HepG2 (cell line): ENCODE data around the gene ABCA2. TPM values are rescaled to one million over a fixed set of nuclear protein-coding genes. Genes with fewer than 3 reads are reported as not detected.
A peak's percentile ranks its signal among the peaks of the same experiment; 100 is the strongest.

Experiments
- HCFC1 ChIP-seq: fragments of 150-350 bp; IDR thresholded peaks from 2 replicates; pipeline ENCODE4 v1.6.1; 2014; ENCODE audit warnings: low read depth, low read length
- KDM5B ChIP-seq: sonication (generic); formaldehyde crosslinking; IDR thresholded peaks from 2 replicates; pipeline ENCODE4 v1.4.0; 2020; ENCODE audit warnings: missing genetic modification reagents, mild to moderate bottlenecking, borderline replicate concordance
- MTA3 ChIP-seq: sonication (generic); formaldehyde crosslinking; IDR thresholded peaks from 2 replicates; pipeline ENCODE4 v1.4.0; 2020; ENCODE audit warnings: missing genetic modification reagents
- MXI1 ChIP-seq: IDR thresholded peaks from 3 replicates; pipeline ENCODE4 v1.6.1; 2012; ENCODE audit warnings: low read depth, low read length, inconsistent platforms, borderline replicate concordance
- RAD21 ChIP-seq: fragments of 450-650 bp; formaldehyde crosslinking; IDR thresholded peaks from 2 replicates; pipeline ENCODE4 v1.5.0; 2020; ENCODE audit warnings: mild to moderate bottlenecking
- SAP130 ChIP-seq: IDR thresholded peaks from 2 replicates; pipeline ENCODE4 v1.6.1; 2016; ENCODE audit warnings: low read depth
- SRSF1 ChIP-seq: fragments of 200-400 bp; formaldehyde crosslinking; optimal IDR thresholded peaks from 2 replicates; pipeline ENCODE3; 2017; ENCODE audit warnings: mild to moderate bottlenecking, low read depth, low read length, moderate library complexity
- TFDP2 ChIP-seq: sonication (generic); formaldehyde crosslinking; IDR thresholded peaks from 2 replicates; pipeline ENCODE4 v1.4.0; 2020; ENCODE audit warnings: missing genetic modification reagents
- ZBTB21 ChIP-seq: sonication (generic); formaldehyde crosslinking; IDR thresholded peaks from 2 replicates; pipeline ENCODE4 v1.4.0; 2020; ENCODE audit warnings: missing genetic modification reagents
- ZNF614 ChIP-seq: IDR thresholded peaks from 2 replicates; pipeline ENCODE4 v1.6.1; 2018; ENCODE audit warnings: missing biosample characterization, missing genetic modification reagents, inconsistent platforms, borderline replicate concordance
- ZNF687 ChIP-seq: sonication (generic); formaldehyde crosslinking; IDR thresholded peaks from 2 replicates; pipeline ENCODE4 v1.5.1; 2020; ENCODE audit warnings: mild to moderate bottlenecking, missing genetic modification reagents, moderate library complexity
- polyA plus RNA-seq, 8 experiments: library from polyadenylated mRNA; depleted of rRNA in 3 of 8; stranded (reverse) in 7 of 8; unstranded in 1 of 8; fragments of >200 nt; fragmentation: Illumina TruSeq in 4 of 8; extraction: Trizol in 4 of 8; gene quantifications; 2 replicates each; pipeline versions ENCODE4 v1.2.1 to v1.2.3, GENCODE V29; 2011 to 2016; ENCODE audit warnings: low read depth in 4 of 8, missing spikeins in 1 of 8, mixed read lengths in 1 of 8; ENCODE audit not compliant: insufficient read depth in 1 of 8
- total RNA-seq, 5 experiments: library from RNA; depleted of rRNA; stranded (reverse); fragments of >200 nt; fragmentation: Illumina TruSeq; extraction: Trizol; gene quantifications; 2 replicates each; pipeline ENCODE4 v1.2.3, GENCODE V29; 2016; ENCODE audit warnings: low read depth in 1 of 5
- TF ChIP-seq, protein P1 (sequence below): IDR thresholded peaks from 2 replicates; pipeline ENCODE4 v1.6.1; 2016; ENCODE audit warnings: low read depth
- TF ChIP-seq, protein P2 (sequence below): sonication (generic); formaldehyde crosslinking; IDR thresholded peaks from 2 replicates; pipeline ENCODE4 v1.9.0; 2022; ENCODE audit warnings: missing genetic modification reagents, mild to moderate bottlenecking, borderline replicate concordance
- TF ChIP-seq, protein P3 (sequence below), 2 experiments: fragments of 450-650 bp in 1 of 2; sonication (generic) in 1 of 2; formaldehyde crosslinking; IDR thresholded peaks; 2 replicates each; pipeline versions ENCODE4 v1.5.0 to v1.8.0; 2020 to 2022; ENCODE audit warnings: mild to moderate bottlenecking in 1 of 2, missing genetic modification reagents in 1 of 2
- TF ChIP-seq, protein P4 (sequence below): sonication (generic); formaldehyde crosslinking; IDR thresholded peaks from 2 replicates; pipeline ENCODE4 v1.5.0; 2020; ENCODE audit warnings: missing genetic modification reagents, mild to moderate bottlenecking, borderline replicate concordance

The ABCA2 gene
- total and polyA plus RNA-seq, 2 of the 13 experiments (the other 11 are each of a cell fraction or from before 2014, with no cell fraction given): 2.9 to 19.2 TPM

GRCh38 chr9:136975644-136976043 lies 52.4 kb downstream of the ABCA2 start (continued):
- TF ChIP-seq, protein P1, sequence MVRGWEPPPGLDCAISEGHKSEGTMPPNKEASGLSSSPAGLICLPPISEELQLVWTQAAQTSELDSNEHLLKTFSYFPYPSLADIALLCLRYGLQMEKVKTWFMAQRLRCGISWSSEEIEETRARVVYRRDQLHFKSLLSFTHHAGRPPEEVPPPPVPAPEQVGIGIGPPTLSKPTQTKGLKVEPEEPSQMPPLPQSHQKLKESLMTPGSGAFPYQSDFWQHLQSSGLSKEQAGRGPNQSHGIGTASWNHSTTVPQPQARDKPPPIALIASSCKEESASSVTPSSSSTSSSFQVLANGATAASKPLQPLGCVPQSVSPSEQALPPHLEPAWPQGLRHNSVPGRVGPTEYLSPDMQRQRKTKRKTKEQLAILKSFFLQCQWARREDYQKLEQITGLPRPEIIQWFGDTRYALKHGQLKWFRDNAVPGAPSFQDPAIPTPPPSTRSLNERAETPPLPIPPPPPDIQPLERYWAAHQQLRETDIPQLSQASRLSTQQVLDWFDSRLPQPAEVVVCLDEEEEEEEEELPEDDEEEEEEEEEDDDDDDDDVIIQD (CRISPR knock-in tag): no peak
- TF ChIP-seq, protein P2, sequence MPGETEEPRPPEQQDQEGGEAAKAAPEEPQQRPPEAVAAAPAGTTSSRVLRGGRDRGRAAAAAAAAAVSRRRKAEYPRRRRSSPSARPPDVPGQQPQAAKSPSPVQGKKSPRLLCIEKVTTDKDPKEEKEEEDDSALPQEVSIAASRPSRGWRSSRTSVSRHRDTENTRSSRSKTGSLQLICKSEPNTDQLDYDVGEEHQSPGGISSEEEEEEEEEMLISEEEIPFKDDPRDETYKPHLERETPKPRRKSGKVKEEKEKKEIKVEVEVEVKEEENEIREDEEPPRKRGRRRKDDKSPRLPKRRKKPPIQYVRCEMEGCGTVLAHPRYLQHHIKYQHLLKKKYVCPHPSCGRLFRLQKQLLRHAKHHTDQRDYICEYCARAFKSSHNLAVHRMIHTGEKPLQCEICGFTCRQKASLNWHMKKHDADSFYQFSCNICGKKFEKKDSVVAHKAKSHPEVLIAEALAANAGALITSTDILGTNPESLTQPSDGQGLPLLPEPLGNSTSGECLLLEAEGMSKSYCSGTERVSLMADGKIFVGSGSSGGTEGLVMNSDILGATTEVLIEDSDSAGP (CRISPR knock-in tag): peak; percentile 40; the same call in 1 of the 2 replicates
- no peak for TF ChIP-seq TFDP2
- no peak for TF ChIP-seq HCFC1
- TF ChIP-seq MTA3 (CRISPR knock-in tag): no peak
- TF ChIP-seq, protein P3, sequence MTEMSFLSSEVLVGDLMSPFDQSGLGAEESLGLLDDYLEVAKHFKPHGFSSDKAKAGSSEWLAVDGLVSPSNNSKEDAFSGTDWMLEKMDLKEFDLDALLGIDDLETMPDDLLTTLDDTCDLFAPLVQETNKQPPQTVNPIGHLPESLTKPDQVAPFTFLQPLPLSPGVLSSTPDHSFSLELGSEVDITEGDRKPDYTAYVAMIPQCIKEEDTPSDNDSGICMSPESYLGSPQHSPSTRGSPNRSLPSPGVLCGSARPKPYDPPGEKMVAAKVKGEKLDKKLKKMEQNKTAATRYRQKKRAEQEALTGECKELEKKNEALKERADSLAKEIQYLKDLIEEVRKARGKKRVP (CRISPR knock-in tag; IDR thresholded peaks at IDR 0.05): no peak
- no peak for TF ChIP-seq SRSF1
- TF ChIP-seq, protein P4, sequence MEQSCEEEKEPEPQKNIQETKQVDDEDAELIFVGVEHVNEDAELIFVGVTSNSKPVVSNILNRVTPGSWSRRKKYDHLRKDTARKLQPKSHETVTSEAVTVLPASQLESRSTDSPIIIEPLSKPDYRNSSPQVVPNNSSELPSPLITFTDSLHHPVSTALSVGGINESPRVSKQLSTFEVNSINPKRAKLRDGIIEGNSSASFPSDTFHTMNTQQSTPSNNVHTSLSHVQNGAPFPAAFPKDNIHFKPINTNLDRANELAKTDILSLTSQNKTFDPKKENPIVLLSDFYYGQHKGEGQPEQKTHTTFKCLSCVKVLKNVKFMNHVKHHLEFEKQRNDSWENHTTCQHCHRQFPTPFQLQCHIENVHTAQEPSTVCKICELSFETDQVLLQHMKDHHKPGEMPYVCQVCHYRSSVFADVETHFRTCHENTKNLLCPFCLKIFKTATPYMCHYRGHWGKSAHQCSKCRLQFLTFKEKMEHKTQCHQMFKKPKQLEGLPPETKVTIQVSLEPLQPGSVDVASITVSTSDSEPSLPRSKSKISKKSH: no peak
- TF ChIP-seq SAP130: peak; percentile 42; the same call in 1 of the 2 replicates
- TF ChIP-seq ZNF614 (CRISPR knock-in tag): no peak
- TF ChIP-seq MXI1: 0 out of 3 replicates have a peak, but pooled peaks have one; percentile 36
- peak; percentile 32; the same call in 1 of the 2 replicates for TF ChIP-seq KDM5B (CRISPR knock-in tag)
- peak; percentile 78; the same call in 1 of the 2 replicates for TF ChIP-seq RAD21 (CRISPR knock-in tag)
- peak; percentile 47 for TF ChIP-seq ZNF687 (CRISPR knock-in tag)
- no peak for TF ChIP-seq ZBTB21
- TF ChIP-seq, all 625 proteins: peak for 13
